ENCODE measurements around the gene EPB41. TPM values are rescaled to one million over a fixed set of nuclear protein-coding genes. Genes with fewer than 3 reads are reported as not detected.

Gene EPB41
- total and polyA plus RNA-seq, 2 of the 8 experiments (the other 6 are each of a cell fraction or from before 2014, with no cell fraction given), result 36.7 to 109 TPM

DNA sequence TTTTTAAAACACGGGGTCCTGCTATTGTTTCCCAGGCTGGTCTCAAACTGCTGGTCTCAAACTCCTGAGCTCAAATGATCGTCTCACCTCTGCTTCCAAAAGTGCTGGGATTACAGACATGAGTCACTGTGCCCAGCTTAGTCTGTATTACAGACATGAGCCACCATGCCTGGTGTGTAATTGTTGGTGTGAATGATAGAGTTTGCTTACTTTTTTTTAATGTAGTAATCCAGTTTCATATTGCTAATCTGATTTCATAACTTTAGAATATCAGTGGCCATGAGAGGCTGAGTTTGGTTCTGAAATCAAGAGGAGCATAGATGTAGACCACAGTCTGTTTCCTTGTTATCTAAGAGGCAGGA lies 3.4 kb downstream of the EPB41 start:
- POLR2A ChIA-PET (ENCODE audit: partially characterized antibody), result interaction anchor here (1.0 to 1.7 kb wide), 2 partner anchors 9 to 95 kb away, joined by 3 to 6 read pairs; no protein-coding TSS in a partner anchor
- Histone ChIP-seq H2BK20ac (ENCODE audit: low read length) (no peak overlapping the region), H4K20me1 (replicated peaks in 1 of 2; ENCODE audit: control insufficient read depth in 1 of 2, insufficient read depth in 2 of 2, low read length in 2 of 2) (peaks cover 0 to 1% of the 10 kb centered on the region in 2 experiments), H3K14ac (ENCODE audit: insufficient read length) (no peak overlapping the region), H3K18ac (ENCODE audit: extremely low read depth, low read length) (no peak overlapping the region), H2BK12ac (ENCODE audit: low read depth, low read length) (no peak overlapping the region), H3K4me2 (ENCODE audit: insufficient read depth in 1 of 2, low read depth in 2 of 2, low read length in 2 of 2) (no peak overlapping the region), H3K4ac (replicated peaks; ENCODE audit: insufficient read length, low read depth, low read length) (no peak overlapping the region), H3K27me3 (replicated peaks in 1 of 4; ENCODE audit: control insufficient read depth in 3 of 4, extremely low read depth in 1 of 4, insufficient read depth in 3 of 4, low read length in 3 of 4) (no peaks in the 10 kb centered on the region), H3K79me1 (ENCODE audit: low read depth, low read length) (no peaks in the 10 kb centered on the region; the same call in 1 of the 2 replicates), H4K8ac (ENCODE audit: extremely low read depth, insufficient read depth, low read length) (no peak overlapping the region; the same call in 1 of the 2 replicates), H3K23ac (ENCODE audit: insufficient read length) (no peak overlapping the region), H3K4me3 (ENCODE audit: extremely low read depth in 1 of 4, insufficient read depth in 2 of 4, low read depth in 3 of 4, low read length in 4 of 4) (no peak overlapping the region), H2AFZ (ENCODE audit: low read length) (no peak overlapping the region), H3K9me3 (ENCODE audit: insufficient read depth in 2 of 2, low read depth in 1 of 2, low read length in 1 of 2) (no peaks in the 10 kb centered on the region), H3K23me2 (ENCODE audit: low read depth, low read length) (peaks cover 5% of the 10 kb centered on the region; the same call in 1 of the 2 replicates), H3K27ac (ENCODE audit: low read depth, low read length) (no peak overlapping the region), H3K79me2 (ENCODE audit: control insufficient read depth in 1 of 2, insufficient read depth in 2 of 2, low read length in 2 of 2) (peaks cover 0 to 73% of the 10 kb centered on the region in 2 experiments; a peak in 3 of 4 replicates), H2BK120ac (replicated peaks; ENCODE audit: low read depth, low read length) (no peak overlapping the region), H2BK15ac (ENCODE audit: low read length) (no peak overlapping the region), H4K5ac (ENCODE audit: insufficient read length, low read depth, low read length) (no peak overlapping the region), H2BK5ac (ENCODE audit: low read depth, low read length) (no peak overlapping the region), H3K36me3 (ENCODE audit: control insufficient read depth in 2 of 4, insufficient read depth in 4 of 4, low read length in 3 of 4) (no peaks in the 10 kb centered on the region), H2AK5ac (ENCODE audit: low read depth, low read length) (no peak overlapping the region), H3K9ac (replicated peaks in 1 of 4; ENCODE audit: extremely low read depth in 1 of 4, low read depth in 3 of 4, low read length in 3 of 4) (no peak overlapping the region; a peak in 2 of 7 replicates), H3K4me1 (replicated peaks in 1 of 4; ENCODE audit: control insufficient read depth in 3 of 4, insufficient read depth in 4 of 4, low read length in 3 of 4) (peaks cover 4 to 15% (median 7%) of the 10 kb centered on the region in 4 experiments; a peak in 5 of 7 replicates), H3K56ac (replicated peaks; ENCODE audit: insufficient read length, low read depth, low read length) (no peak overlapping the region), H4K91ac (replicated peaks; ENCODE audit: insufficient read length, low read length) (no peak overlapping the region)
- FAIRE-seq (no peak), DNase-seq (ENCODE audit: low read depth in 1 of 2, low spot score in 2 of 2) (no peak)
- CTCF ChIA-PET (ENCODE audit: partially characterized antibody), result interaction anchor here (0.6 to 1.6 kb wide), 6 partner anchors 14 to 435 kb away, joined by 3 to 8 read pairs (median 4); no protein-coding TSS in a partner anchor
- 87% methylated on average over 2 of the region's 2 CpGs; no CpG with 5 or more reads in 1 of the 2 experiments for WGBS, 2 experiments (ENCODE audit: extremely low coverage in 1 of 2, insufficient coverage in 1 of 2, insufficient read length in 1 of 2, insufficient replicate concordance in 2 of 2, low coverage in 1 of 2, low lambda C conversion rate in 2 of 2, missing lambda C conversion rate in 1 of 2)
- TF ChIP-seq SP4 (IDR thresholded peaks at IDR 0.05; ENCODE audit: low read length), result no peak
- TF ChIP-seq KDM1A (IDR thresholded peaks at IDR 0.05; ENCODE audit: borderline replicate concordance, low read length), result no peak
